A549 treated with Mapracorat at 1 μM for 4 hours (cell line): Measurements from ENCODE around the gene MORC2. TPM values are rescaled to one million over a fixed set of nuclear protein-coding genes. Genes with fewer than 3 reads are reported as not detected.

Source experiments
- total RNA-seq: library from RNA; stranded (reverse); fragments of 200-300 nt; extraction: Qiagen RNA extraction; gene quantifications from 5 replicates; pipeline ENCODE4 v1.2.3, GENCODE V29; 2022

Gene MORC2
- total RNA-seq: 11.8 to 13.8 TPM (median 13.2 TPM) in 5 replicates

GRCh38 chr22:30968015-30968923, at the start of gene MORC2:
MORC2 (minus strand) TSS chr22:30968774; CDS start chr22:30967889, 885 bp downstream.

GRCh38 chr22:30968924-30969531, 454 bp upstream of the MORC2 start, which contains the start of gene TUG1:
TUG1 (plus strand) TSS chr22:30969265.

Other genes with a start within 250 kb of the MORC2 start
- gene TUG1, start 491 bp upstream of the MORC2 start, total RNA-seq: 25.1 to 29.3 TPM (median 26.6 TPM) in 5 replicates
- 23.2 to 32.1 TPM (median 26.6 TPM) in 5 replicates for gene SMTN, start 112.5 kb upstream of the MORC2 start, total RNA-seq
- 55.2 to 75.8 TPM (median 69.0 TPM) in 5 replicates for gene SELENOM, start 138.8 kb upstream of the MORC2 start, total RNA-seq
- 0.44 to 0.56 TPM (median 0.54 TPM) in 5 replicates for gene INPP5J, start 154.2 kb upstream of the MORC2 start, total RNA-seq
- gene PLA2G3, start 171.7 kb upstream of the MORC2 start, total RNA-seq: not detected in 5 replicates
- 22.7 to 25.9 TPM (median 25.3 TPM) in 5 replicates for gene RNF185, start 191.4 kb upstream of the MORC2 start, total RNA-seq
- 7.4 to 9.0 TPM (median 7.7 TPM) in 5 replicates for gene LIMK2, start 243.5 kb upstream of the MORC2 start, total RNA-seq